Natural killer cell treated with Interleukin-12 subunit alpha and Interleukin-12 subunit beta and Interleukin-15 and Interleukin-18, amount 100 ng/mL, for 72 hours (primary cell): Measurements from ENCODE around the gene ATP2B3. TPM values are rescaled to one million over a fixed set of nuclear protein-coding genes. Genes with fewer than 3 reads are reported as not detected.
A peak's percentile ranks its signal among the peaks of the same experiment; 100 is the strongest.

Experiments used
- ATAC-seq, 2 donors: fragments of 150-1000 bp; cut with Tn5 transposase in 1 of 2; sonication (Bioruptor Pico), chemical (Tn5 transposase) in 1 of 2; 2 replicates each; pipeline ENCODE4 v1.10.0; 2021
- DNase-seq: peaks from one replicate; pipeline ENCODE4 v3.0.0; 2022; ENCODE audit warnings: low spot score
- H3K27ac Mint-ChIP-seq, 2 donors: 1 replicate in 1 of 2; 2 replicates in 1 of 2; pipeline ENCODE4 v1.8.0; 2022; ENCODE audit warnings: mixed read lengths in 2 of 2, mild to moderate bottlenecking in 1 of 2, moderate library complexity in 1 of 2
- H3K27me3 Mint-ChIP-seq, 2 donors: 1 replicate in 1 of 2; 2 replicates in 1 of 2; pipeline ENCODE4 v1.8.0; 2022; ENCODE audit warnings: mixed read lengths in 2 of 2
- H3K36me3 Mint-ChIP-seq: one replicate; pipeline ENCODE4 v1.8.0; 2022; ENCODE audit warnings: mixed read lengths
- H3K4me1 Mint-ChIP-seq, 2 donors: 1 replicate in 1 of 2; 2 replicates in 1 of 2; pipeline ENCODE4 v1.8.0; 2022; ENCODE audit warnings: low read depth in 2 of 2, mixed read lengths in 2 of 2, mild to moderate bottlenecking in 1 of 2
- H3K4me3 Mint-ChIP-seq: one replicate; pipeline ENCODE4 v1.8.0; 2022; ENCODE audit warnings: mixed read lengths
- H3K9me3 Mint-ChIP-seq: 2 replicates; pipeline ENCODE4 v1.8.0; 2022; ENCODE audit warnings: mixed read lengths
- total RNA-seq, 2 donors: library from RNA; stranded (reverse); gene quantifications; one replicate each; pipeline ENCODE4 v1.2.3, GENCODE V29; 2022

Gene ATP2B3
- total RNA-seq, 2 donors from 2014 or later, result not detected

GRCh38 chrX:153587342-153587741 lies 69.9 kb downstream of the ATP2B3 start:
- H3K27me3 Mint-ChIP-seq, result peaks cover 0 to 2% of the 10 kb centered on the region in 2 donors
- DNase-seq (no peak), ATAC-seq (no peak)
- no peak overlapping the region for H3K27ac Mint-ChIP-seq
- no peak overlapping the region for H3K4me3 Mint-ChIP-seq
- no peaks in the 10 kb centered on the region for H3K9me3 Mint-ChIP-seq
- H3K36me3 Mint-ChIP-seq, result no peaks in the 10 kb centered on the region
- H3K4me1 Mint-ChIP-seq, result peaks cover 10% of the 10 kb centered on the region in 2 donors

DNA sequence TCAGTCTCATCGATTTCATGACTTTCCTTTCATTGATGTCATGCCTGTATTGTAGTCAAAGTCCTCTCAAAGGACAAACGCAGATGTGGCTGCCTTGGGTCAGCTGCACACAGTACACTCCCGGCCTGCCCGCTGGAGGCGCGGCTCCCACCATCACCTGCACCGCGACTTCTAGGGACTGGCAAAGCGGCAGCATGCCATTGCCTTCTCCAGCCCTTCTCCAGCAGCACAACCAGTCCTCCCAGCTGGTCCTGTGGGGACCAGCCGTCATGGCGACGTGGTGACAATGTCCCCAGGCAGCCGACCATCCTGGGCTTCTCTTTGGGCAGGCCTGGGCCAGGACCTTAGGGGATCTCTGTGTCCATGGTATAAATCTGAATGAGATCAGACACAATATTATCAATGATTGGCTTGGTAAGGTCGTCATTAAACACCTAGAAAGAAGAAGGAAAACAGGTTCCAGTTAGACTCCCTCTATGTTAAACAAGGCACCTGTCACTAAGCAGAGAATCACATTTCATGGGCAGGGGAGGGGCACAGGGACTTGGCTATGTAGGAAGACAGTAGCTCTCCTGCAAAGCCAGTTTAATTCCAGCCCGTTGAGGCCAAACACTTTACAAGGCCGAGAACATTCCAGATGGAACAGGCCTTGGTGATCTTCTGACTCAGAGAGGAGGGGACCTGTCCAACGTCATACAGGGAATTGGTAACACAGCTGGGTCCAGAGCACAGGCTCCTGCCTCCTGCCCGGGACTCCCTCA lies 70.8 kb downstream of the ATP2B3 start:
- Mint-ChIP-seq H3K4me3 (no peak overlapping the region), H3K36me3 (no peaks in the 10 kb centered on the region), H3K9me3 (no peaks in the 10 kb centered on the region), H3K4me1 (peaks cover 4 to 7% of the 10 kb centered on the region in 2 donors), H3K27me3 (peaks cover 0 to 2% of the 10 kb centered on the region in 2 donors), H3K27ac (no peak overlapping the region)
- DNase-seq, result no peak
- ATAC-seq, result no peak

DNA sequence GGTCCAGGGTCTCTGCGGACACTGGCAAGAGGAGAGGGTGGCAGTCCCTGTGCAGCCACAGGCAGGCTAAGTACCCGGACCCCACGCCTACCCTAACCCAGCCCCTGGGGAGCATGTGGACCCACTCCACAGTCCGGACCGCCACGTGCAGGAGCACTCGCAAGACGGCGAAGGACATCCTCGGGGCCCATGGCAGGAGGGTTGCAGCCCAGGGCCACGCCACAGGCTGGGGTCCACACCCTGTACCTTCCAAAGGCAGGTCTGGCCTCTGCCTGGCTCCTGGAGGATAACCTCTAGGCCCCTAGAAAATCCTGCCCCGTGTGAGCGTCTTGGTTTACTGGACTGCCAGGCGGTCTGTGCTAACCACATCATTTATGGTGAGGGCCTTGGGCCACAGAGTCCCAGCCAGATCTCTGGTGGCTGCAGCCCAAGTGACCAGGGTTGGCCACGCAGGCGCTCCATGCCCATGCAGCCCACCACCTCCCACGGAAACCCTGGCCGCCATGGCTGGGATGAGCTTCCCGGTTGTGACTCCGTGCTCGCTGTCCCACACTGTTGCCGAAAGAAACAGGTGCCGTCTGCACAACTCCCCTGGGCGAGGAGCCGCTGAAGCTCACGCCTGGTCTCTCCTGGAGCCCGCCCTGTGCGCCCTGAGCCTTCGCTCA lies 71.5 kb downstream of the ATP2B3 start:
- Mint-ChIP-seq H3K27me3 (peaks cover 0 to 2% of the 10 kb centered on the region in 2 donors), H3K4me3 (no peak overlapping the region), H3K36me3 (no peaks in the 10 kb centered on the region), H3K4me1 (peaks cover 0 to 6% of the 10 kb centered on the region in 2 donors), H3K9me3 (no peaks in the 10 kb centered on the region), H3K27ac (no peak overlapping the region)
- DNase-seq, result no peak
- no peak for ATAC-seq

DNA sequence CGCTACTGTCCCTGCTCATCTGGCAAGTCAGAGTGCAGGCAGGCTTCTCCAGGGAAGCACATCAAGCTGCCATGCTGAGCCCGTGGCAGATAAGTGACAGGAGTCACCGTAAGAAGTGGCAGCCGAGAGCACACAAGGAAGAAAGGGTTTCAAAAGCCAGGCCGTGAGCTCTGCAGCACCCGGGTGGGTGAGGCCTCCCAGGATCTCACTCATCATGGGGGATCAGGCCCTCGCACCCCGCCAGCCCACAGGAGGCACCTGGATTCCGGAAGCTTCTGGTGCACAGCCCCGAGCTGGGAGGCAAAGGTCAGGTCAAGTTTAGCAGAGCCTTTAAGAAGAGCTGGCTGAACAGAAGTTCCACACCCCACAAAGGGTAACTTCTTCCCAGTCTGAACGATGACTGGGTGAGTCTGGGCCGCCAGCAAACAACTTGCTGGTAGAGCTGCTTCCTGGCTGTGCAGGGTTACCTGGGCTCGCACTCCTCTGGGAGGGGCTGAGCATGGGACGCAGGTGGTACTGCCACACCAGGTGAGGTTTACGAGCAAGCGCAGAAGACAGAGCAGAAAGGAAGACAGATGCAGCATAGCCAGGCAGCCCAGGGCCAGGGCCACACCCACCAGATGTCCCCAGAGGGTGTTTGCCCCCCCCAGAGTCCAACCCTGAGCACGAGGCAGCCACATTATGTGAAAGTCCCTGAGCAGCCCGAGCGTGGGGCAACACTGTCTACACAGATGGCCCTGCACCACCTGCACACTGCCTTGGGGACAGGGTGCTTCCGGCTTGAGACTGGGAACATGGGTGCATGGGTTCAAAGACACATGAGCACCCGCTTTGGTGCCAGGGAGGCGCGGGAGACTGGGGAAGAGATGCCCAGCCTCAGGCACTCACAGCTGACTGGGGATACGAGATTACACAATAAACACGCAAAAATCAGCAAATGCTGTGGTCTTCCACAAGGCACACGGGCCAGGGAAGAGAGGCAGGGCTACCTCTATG lies 73.8 kb downstream of the ATP2B3 start:
- peaks cover 0 to 2% of the 10 kb centered on the region in 2 donors for H3K27me3 Mint-ChIP-seq
- no peak overlapping the region for H3K27ac Mint-ChIP-seq
- no peak for DNase-seq
- no peaks in the 10 kb centered on the region for H3K9me3 Mint-ChIP-seq
- H3K36me3 Mint-ChIP-seq, result no peaks in the 10 kb centered on the region
- H3K4me1 Mint-ChIP-seq, result peaks cover 0 to 7% of the 10 kb centered on the region in 2 donors
- ATAC-seq, result no peak
- H3K4me3 Mint-ChIP-seq, result no peak overlapping the region

DNA sequence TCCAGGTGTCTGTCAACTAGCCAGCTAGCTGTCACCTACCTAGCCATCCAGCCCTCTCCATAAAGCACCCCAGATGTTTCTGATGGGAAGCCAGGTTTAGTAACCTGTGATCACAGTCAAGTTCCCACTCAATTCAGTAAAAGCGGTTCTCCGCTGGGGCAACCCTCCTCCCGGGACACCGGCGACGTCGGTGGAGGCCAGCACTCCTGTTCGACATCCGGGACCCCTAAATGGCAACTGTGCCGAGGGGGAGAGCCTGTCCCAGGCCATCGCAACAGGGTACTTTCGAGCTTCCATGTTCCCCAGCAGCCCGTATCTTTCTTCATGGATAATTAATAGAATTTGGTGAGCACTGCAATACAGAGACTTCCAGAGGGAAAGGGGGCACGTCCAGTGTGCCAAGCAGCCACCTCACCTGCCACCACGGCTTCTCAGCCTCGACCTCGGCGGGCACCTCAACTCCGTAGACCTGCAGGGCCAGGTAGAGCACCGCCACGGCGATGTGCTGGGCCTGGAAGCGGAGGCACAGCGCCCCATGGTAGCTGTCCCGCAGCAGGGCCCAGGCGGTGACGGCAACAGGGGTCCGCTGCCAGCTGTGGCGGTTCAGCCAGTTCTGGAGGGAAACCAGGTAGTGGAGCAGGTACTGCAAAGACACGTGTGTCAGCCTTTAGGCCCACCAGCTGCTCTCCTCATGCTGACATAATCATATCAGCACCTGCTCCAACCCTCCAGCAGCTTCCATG lies 74.8 kb downstream of the ATP2B3 start:
- DNase-seq, result no peak
- Mint-ChIP-seq H3K4me3 (no peak overlapping the region), H3K27me3 (no peaks in the 10 kb centered on the region), H3K9me3 (no peaks in the 10 kb centered on the region), H3K4me1 (peaks cover 0 to 8% of the 10 kb centered on the region in 2 donors), H3K36me3 (no peaks in the 10 kb centered on the region), H3K27ac (no peak overlapping the region)
- ATAC-seq, result no peak

DNA sequence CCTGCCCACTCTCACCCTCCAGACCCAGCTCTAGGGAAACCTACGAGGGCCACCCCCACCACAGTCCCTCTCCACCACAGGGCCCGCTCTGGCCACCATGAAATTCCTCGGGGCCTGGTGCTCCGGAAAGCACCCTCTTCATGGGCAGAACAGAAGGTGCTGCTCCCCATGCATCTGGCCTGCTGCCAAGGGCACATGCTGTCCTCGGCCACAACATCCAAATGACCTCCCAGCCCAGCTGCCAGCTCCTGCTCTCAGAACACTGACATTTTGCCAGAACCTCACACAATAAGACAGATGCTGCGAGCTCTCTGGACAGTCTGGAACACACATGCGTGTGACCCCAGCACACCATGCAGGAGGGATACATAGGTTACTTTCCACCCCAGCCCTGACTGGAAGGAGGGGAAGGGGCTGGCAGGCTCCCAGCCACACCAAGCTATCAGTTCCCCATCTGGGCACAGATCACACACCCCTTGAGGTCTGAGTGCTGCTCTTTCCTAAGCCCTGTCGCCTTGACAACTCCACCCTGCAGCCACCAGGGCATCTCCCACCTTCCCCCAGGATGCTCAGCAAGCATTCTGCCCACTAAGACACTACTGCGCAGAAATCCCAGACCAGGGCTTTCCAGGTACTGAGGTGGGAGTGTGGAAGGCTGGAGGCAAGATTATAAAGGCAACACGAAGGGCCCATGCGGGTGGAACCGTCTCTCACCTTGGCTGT lies 75.7 kb downstream of the ATP2B3 start:
- DNase-seq (no peak), ATAC-seq (peak in 1 of 2 donors; percentile 16)
- peaks cover 7 to 15% of the 10 kb centered on the region in 2 donors for H3K4me1 Mint-ChIP-seq
- no peaks in the 10 kb centered on the region for H3K36me3 Mint-ChIP-seq
- no peaks in the 10 kb centered on the region for H3K27me3 Mint-ChIP-seq
- no peaks in the 10 kb centered on the region for H3K9me3 Mint-ChIP-seq
- H3K4me3 Mint-ChIP-seq, result no peak overlapping the region
- H3K27ac Mint-ChIP-seq, result no peak overlapping the region

GRCh38 chrX:153593811-153594500 lies 76.5 kb downstream of the ATP2B3 start:
- DNase-seq, result no peak
- no peak overlapping the region for H3K27ac Mint-ChIP-seq

DNA sequence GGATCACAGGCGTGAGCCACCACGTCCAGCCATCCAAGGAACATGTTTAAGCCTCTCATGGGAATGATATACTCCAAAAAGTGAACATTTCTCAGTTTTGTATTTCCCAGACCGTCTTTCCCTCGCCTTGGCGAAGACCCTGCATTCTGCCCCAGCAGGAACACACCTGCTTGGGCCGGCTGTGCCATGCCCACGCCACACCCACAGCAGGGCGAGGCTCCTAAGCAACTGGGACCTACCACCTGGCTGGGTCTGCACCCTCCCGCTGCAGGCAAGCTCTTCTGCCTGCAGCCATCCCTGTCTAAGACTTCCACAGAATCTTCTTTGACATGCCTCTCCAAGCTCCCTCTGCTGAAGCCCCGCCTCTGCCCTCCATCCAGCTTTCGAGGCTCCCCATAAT lies 77.9 kb downstream of the ATP2B3 start:
- DNase-seq (no peak), ATAC-seq (no peak)
- no peaks in the 10 kb centered on the region for H3K36me3 Mint-ChIP-seq
- no peak overlapping the region for H3K27ac Mint-ChIP-seq
- no peaks in the 10 kb centered on the region for H3K9me3 Mint-ChIP-seq
- H3K27me3 Mint-ChIP-seq, result no peaks in the 10 kb centered on the region
- H3K4me3 Mint-ChIP-seq, result no peak overlapping the region
- H3K4me1 Mint-ChIP-seq, result peaks cover 12 to 22% of the 10 kb centered on the region in 2 donors

More at GRCh38 chrX:153593811-153594500, 76.5 kb downstream of the ATP2B3 start:
- H3K4me3 Mint-ChIP-seq, result no peak overlapping the region
- no peaks in the 10 kb centered on the region for H3K9me3 Mint-ChIP-seq
- ATAC-seq, result no peak
- peaks cover 7 to 16% of the 10 kb centered on the region in 2 donors for H3K4me1 Mint-ChIP-seq
- no peaks in the 10 kb centered on the region for H3K27me3 Mint-ChIP-seq
- H3K36me3 Mint-ChIP-seq, result no peaks in the 10 kb centered on the region

DNA sequence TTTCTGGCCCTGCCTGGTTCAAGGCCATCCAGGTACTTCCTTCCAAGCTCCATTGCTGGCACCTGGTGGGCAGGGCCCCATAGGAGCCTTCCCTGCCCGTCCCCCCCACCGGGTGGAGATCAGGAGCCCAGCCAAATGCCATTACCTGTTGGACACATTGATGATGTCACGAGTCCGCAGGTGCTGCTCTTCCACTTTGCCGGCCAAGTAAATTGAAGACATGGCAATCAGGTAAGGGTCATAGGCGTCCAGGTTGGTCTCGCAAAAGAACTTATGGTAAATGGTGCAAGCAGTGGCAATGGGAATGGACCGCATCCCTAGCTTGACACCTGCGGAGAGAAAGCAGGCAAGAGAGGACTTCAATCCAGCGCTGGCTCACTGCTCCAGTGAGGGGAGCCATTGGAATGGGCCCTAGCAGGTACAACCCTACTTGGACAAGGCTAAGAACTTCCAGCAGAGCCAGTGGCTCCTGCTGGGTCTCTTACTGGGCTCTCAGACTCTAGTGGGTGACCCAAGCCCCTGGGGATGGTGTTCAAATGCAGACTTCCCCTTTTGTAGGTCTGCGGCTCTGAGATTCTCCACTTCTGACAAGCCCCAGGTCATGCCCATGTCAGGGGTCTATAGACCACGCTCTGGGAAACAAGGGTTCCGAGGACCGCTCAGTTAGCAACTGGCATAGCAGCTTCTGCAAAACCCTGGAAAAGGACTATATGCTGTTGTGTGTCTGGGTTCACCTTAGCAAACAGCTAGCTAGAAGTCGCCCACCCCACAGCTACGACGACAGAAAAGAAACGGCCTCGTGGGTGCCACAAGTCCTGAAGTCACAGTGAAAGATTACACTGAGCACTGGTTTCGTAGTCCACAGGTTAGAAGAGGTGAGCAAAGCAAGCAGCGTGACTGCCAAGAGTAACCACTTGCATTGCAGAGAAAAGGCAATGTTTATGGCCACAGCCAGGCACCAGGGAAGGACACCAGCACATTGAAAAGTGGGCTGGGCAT lies 78.7 kb downstream of the ATP2B3 start:
- Mint-ChIP-seq H3K4me1 (peaks cover 14 to 23% of the 10 kb centered on the region in 2 donors), H3K36me3 (no peaks in the 10 kb centered on the region), H3K27ac (no peak overlapping the region), H3K9me3 (no peaks in the 10 kb centered on the region), H3K4me3 (peak overlapping the region; percentile 27), H3K27me3 (no peaks in the 10 kb centered on the region)
- DNase-seq (no peak), ATAC-seq (no peak)

GRCh38 chrX:153596981-153597750 lies 79.7 kb downstream of the ATP2B3 start:
- Mint-ChIP-seq H3K9me3 (no peaks in the 10 kb centered on the region), H3K27me3 (no peaks in the 10 kb centered on the region), H3K4me1 (peaks cover 14 to 23% of the 10 kb centered on the region in 2 donors), H3K4me3 (peak overlapping the region; percentile 85), H3K27ac (no peak overlapping the region), H3K36me3 (no peaks in the 10 kb centered on the region)
- DNase-seq (no peak), ATAC-seq (no peak)
